ENCODE results near the gene TMEM271.
"Not testable (repeated sequence)": the region's sequence is repeated elsewhere in the genome, so short reads cannot be mapped to it uniquely, and the experiment has no call there.

TMEM271 gene

DNA sequence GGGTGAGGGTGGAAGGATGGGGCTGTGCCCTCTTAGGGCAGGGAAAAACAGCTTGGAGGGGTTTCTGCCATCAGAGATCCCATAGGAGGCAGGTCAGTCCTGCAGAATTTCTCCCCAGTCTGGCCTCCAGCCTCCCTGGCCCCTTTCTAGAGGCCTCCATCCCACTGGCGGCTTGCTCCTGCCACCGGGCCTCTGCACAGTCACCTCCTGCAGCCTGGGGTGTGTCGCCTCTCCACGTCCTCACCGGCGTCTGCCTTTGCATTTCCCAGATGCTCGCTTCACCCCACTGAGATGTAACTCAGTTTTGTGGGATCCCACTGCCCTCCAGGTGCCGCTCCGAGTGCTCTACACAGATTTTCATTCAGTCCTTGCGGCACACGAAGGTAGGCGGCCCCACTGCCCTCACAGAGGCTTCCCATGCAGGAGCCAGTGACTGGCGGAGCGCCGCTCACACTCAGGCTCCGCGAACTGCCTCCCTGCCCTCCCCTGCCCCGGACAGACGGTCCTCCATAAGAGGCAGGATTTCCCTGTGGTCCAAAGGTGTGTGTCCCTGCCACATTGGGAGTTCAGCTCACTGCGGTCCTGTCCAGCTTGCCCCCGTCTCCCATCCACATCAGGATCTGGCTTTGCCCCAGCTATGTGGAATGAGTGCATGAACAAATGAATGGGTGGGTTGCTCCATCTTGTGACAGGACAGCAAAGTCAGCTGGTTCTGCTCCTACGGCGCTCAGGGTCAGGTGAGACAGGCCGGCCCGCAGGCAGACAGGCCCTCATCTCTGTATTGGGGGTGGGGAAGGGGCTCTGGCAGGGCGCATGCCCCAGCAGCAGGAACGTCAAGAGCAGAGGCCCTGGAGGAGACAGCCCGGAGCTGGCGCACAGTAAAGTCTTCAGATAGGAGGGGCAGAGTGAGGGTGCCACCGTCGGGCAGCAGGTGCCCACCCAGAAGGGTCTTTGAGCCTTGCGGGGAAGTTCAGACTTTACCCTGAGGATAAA lies 2.7 kb upstream of the TMEM271 start:
- DNase-seq = no peak

GRCh38 chr4:577499-578450 lies 1.7 kb upstream of the TMEM271 start:
- DNase-seq = no peak

DNA sequence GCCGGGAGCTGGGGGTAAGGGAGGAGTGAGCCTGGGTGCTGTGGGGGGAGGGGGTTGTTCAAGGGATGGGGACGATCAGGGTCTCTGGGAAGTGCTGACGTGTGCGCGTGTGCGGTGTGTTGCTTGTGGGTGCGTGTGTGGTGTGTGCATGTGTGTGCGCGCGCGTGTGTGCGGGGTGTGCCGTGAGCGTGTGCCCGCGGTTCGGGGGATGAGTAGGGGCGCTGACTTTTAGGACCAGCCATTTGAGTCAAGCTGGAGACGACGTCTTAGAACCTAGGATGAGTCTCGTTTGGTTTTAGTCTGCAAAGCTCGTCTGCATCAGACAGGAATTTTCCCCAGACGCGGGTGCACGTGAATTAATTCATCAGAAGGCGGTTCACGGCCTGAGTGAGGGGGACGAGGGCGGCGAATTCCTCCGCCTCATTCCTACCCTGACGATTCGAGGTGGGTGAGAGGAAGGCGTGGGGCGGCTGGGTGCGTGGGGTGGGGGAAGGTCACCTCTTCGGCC lies 950 bp upstream of the TMEM271 start:
- no peak for DNase-seq

DNA sequence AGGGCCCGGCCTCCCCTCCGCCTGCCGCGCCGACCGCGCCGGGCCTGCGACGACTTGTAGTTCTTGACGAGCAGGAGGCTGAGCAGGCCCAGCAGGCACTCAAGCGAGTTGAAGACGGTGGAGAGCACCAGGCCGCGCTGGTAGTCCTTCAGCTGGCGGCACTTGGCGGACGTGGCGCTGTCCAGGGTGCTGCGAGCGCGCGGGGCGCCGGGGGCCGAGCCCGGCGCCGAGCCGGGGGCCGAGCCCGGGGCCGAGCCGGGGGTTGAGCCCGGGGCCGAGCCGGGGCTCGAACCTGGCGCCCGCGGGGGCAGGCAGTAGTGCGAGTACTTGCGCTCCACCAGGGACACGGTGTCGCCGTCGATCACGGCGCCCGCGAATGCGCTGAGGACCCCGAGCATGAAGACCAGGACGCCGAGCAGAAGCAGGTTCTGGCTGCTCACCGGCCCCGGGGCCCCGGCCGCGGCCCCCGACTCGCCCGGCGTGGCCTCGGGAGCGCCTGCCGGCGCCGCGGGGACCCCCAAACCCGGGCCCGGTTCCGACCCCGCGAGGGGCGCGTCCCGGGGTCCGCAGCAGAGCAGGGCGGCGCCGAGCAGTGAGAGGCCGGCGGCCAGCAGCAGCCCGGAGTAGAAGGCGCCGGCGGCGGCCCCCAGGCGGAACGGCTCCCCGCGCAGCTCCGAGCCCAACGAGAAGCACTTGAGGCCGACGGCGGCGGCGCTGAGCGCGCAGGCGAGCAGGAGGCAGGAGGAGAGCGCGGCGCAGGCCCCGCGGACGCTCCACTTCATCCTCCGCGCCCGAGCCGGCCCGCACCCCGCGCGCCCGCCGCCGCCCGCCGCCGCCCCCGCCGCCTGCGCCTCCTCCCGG lies 584 bp downstream of the TMEM271 start:
- DNase-seq = no peak

DNA sequence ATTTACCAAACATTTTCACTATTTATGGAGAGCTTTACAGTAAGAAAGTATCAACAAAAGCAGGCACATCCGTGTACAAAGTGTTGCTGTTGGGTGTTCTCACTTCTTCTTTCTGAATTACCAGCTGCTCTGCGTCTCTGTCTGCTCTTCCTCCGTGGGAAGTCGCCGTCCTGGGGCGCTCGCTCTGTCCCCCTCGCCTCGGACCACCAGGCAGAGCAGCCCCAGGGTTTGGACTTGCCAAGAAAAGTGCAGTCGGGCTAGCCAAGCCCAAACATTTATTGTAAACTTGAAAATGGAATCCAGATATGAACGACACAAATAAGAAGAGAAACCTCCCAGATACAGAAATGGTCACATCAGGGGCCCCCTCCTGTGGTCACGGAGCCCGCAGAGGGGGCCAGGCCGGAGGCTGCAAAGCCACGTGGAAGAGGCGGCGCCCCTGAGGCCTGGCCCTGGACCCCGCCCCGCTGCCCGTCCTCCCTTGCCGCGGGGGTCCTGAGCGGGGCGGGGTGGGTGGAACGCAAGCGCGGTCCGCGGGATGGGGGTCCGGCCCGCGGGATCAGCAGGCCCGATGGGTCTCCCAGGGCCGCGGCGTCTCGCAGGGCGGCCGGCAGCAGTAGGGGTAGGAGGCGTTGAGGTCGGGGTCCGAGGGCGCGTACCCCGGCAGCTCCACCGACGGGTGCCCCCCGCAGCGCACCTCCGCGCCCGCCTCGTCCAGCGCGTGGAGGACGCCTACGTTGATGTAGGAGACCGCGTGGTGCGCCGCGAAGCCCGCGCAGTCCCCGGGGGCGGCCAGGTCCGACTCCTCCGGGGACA lies 1.5 kb downstream of the TMEM271 start:
- no peak for DNase-seq

GRCh38 chr4:573122-573892 lies 2.8 kb downstream of the TMEM271 start:
- DNase-seq = no peak

DNA sequence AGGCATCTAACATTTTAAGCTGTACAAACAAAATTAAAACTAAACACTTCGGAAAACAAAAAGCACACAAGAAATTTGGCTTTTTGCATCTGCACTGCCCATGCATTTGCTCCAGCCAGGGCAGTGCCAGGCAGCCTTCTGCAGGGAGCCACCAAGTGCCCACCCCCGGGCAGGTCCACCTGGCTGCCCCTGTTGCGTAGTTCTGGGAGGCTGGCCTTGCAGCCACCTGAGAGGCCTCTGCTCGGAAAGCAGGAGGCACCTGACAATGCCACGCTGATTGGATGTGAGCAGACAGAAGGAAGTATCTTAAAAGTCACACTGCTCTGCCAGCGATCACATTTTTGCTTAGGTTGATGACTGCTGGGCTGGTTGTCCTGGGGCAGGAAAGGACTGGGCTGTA lies 3.5 kb downstream of the TMEM271 start:
- no peak for DNase-seq

GRCh38 chr4:571838-572572 lies 4.1 kb downstream of the TMEM271 start:
- DNase-seq = no peak

GRCh38 chr4:570754-571153 lies 5.3 kb downstream of the TMEM271 start:
- no peak for DNase-seq

GRCh38 chr4:569958-570667 lies 6.0 kb downstream of the TMEM271 start:
- no peak for DNase-seq

DNA sequence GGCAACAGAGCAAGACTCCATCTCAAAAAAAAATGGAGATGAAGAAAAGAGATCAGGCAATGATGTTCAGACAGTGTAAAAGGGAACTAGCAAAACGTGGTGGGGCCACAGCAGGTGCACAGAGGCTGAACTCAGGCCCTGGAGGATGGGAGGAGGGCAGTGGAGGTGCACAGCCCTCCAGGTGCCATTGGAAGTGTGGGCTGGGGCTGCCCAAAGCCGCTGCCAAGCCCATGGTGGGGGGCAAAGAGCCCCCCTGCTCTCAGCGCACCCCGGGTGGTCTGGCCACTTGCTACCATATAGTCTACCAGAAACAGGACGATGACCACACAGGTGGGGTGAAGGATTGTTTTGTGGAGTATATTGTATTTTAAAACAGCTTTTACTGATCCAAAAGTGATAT lies 7.1 kb downstream of the TMEM271 start:
- DNase-seq = no peak

DNA sequence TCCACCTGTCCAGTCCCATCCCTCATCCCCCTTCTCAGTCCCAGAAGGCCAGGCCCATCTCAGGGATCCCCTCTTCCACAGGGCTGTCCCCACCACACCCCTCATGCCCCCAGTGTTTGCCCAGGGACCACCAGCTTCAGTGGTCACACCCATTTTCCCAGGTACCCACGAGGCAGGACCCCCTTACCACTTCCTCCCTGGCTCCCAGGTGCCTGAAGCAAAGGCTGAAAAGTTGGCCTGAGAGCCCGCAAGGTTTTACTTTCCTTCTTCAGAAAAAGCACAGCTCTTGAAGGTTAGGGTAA lies 7.8 kb downstream of the TMEM271 start:
- no peak for DNase-seq

GRCh38 chr4:567457-568350 lies 8.4 kb downstream of the TMEM271 start:
- no peak for DNase-seq

GRCh38 chr4:566508-567295 lies 9.4 kb downstream of the TMEM271 start:
- DNase-seq = no peak

GRCh38 chr4:566035-566434 lies 10.1 kb downstream of the TMEM271 start:
- DNase-seq = no peak

DNA sequence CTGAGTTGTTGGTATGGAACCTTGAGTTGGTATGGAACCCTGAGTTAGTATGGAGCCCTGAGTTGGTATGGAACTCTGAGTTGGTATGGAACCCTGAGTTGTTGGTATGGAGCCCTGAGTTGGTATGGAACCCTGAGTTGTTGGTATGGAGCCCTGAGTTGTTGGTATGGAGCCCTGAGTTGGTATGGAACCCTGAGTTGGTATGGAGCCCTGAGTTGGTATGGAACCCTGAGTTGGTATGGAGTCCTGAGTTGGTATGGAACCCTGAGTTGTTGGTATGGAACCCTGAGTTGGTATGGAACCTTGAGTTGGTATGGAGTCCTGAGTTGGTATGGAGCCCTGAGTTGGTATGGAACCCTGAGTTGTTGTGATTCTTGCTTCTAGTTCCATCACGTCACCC lies 10.5 kb downstream of the TMEM271 start:
- not testable (repeated sequence) for DNase-seq

- not testable (repeated sequence) for DNase-seq
Measured at GRCh38 chr4:562458-562857, 13.6 kb downstream of the TMEM271 start.
